ENCODE data around the gene GHDC. TPM values are rescaled to one million over a fixed set of nuclear protein-coding genes. Genes with fewer than 3 reads are reported as not detected.

The GHDC gene
- polyA plus RNA-seq, 1 donor (not counting 4 experiments of a cell fraction or from before 2014, with no cell fraction given), result 2.7 TPM

- Histone ChIP-seq H3K79me2 (ENCODE audit: control insufficient read depth, insufficient read depth, low read length) (no peaks in the 10 kb centered on the region), H4K20me1 (ENCODE audit: control insufficient read depth, extremely low read depth, insufficient read depth, low read length) (no peaks in the 10 kb centered on the region), H3K4me3 (ENCODE audit: control insufficient read depth in 2 of 3, extremely low read depth in 1 of 3, insufficient read depth in 2 of 3, low read depth in 1 of 3, low read length in 3 of 3) (no peak overlapping the region), H3K4me2 (ENCODE audit: control insufficient read depth, extremely low read depth, insufficient read depth, low read depth, low read length) (no peak overlapping the region), H3K9me3 (ENCODE audit: control insufficient read depth, low read depth, low read length) (no peaks in the 10 kb centered on the region), H3K9ac (ENCODE audit: control insufficient read depth, extremely low read depth, insufficient read depth, low read length) (no peak overlapping the region), H3K36me3 (ENCODE audit: control insufficient read depth in 2 of 2, extremely low read depth in 1 of 2, insufficient read depth in 2 of 2, low read length in 2 of 2) (no peaks in the 10 kb centered on the region), H3K27me3 (ENCODE audit: control insufficient read depth, extremely low read depth, insufficient read depth, low read length) (peaks cover 35% of the 10 kb centered on the region), H3K9me1 (ENCODE audit: control insufficient read depth, extremely low read depth, insufficient read depth, low read length) (no peaks in the 10 kb centered on the region), H3K27ac (ENCODE audit: control insufficient read depth, insufficient read depth, low read length) (no peak overlapping the region), H2AFZ (ENCODE audit: control insufficient read depth, low read length) (no peak overlapping the region), H3K4me1 (ENCODE audit: control insufficient read depth, extremely low read depth, insufficient read depth, low read length) (no peaks in the 10 kb centered on the region)
- FAIRE-seq (no peak), DNase-seq (ENCODE audit: low read depth, low spot score) (no peak)
- dilution Hi-C loops (cut with MboI; ENCODE audit: extremely low pct_ligation_motif_present, low sequenced_read_pairs), result no loop called here
- TF ChIP-seq EZH2 (IDR thresholded peaks at IDR 0.05; ENCODE audit: low read length), result no peak
- no peak for TF ChIP-seq CTCF (optimal IDR thresholded peaks at IDR 0.05 in 1 of 3, IDR thresholded peaks at IDR 0.05 in 1 of 3, conservative IDR thresholded peaks at IDR 0.05 in 1 of 3; ENCODE audit: extremely low read depth in 1 of 3, insufficient read depth in 2 of 3, low read length in 3 of 3)
Measured at GRCh38 chr17:42177684-42178083, 16.6 kb downstream of the GHDC start.

GRCh38 chr17:42174126-42174783 is 20.0 kb downstream of the GHDC start:
- no peaks in the 10 kb centered on the region for H3K36me3 ChIP-seq (ENCODE audit: control insufficient read depth in 2 of 2, extremely low read depth in 1 of 2, insufficient read depth in 2 of 2, low read length in 2 of 2)
- H3K4me1 ChIP-seq (ENCODE audit: control insufficient read depth, extremely low read depth, insufficient read depth, low read length), result peaks cover 3% of the 10 kb centered on the region
- dilution Hi-C loops (cut with MboI; ENCODE audit: extremely low pct_ligation_motif_present, low sequenced_read_pairs), result no loop called here
- no peak overlapping the region for H3K27ac ChIP-seq (ENCODE audit: control insufficient read depth, insufficient read depth, low read length)
- no peak overlapping the region for H3K4me2 ChIP-seq (ENCODE audit: control insufficient read depth, extremely low read depth, insufficient read depth, low read depth, low read length)
- no peak for FAIRE-seq
- H2AFZ ChIP-seq (ENCODE audit: control insufficient read depth, low read length), result no peak overlapping the region
- DNase-seq (ENCODE audit: low read depth, low spot score), result no peak
- no peak for TF ChIP-seq CTCF (optimal IDR thresholded peaks at IDR 0.05 in 1 of 3, IDR thresholded peaks at IDR 0.05 in 1 of 3, conservative IDR thresholded peaks at IDR 0.05 in 1 of 3; ENCODE audit: extremely low read depth in 1 of 3, insufficient read depth in 2 of 3, low read length in 3 of 3)
- TF ChIP-seq EZH2 (IDR thresholded peaks at IDR 0.05; ENCODE audit: low read length), result no peak
- no peaks in the 10 kb centered on the region for H3K9me1 ChIP-seq (ENCODE audit: control insufficient read depth, extremely low read depth, insufficient read depth, low read length)
- H3K9me3 ChIP-seq (ENCODE audit: control insufficient read depth, low read depth, low read length), result no peaks in the 10 kb centered on the region
- H4K20me1 ChIP-seq (ENCODE audit: control insufficient read depth, extremely low read depth, insufficient read depth, low read length), result no peaks in the 10 kb centered on the region
- H3K79me2 ChIP-seq (ENCODE audit: control insufficient read depth, insufficient read depth, low read length), result no peaks in the 10 kb centered on the region
- H3K27me3 ChIP-seq (ENCODE audit: control insufficient read depth, extremely low read depth, insufficient read depth, low read length), result peaks cover 20% of the 10 kb centered on the region
- no peak overlapping the region for H3K4me3 ChIP-seq (ENCODE audit: control insufficient read depth in 2 of 3, extremely low read depth in 1 of 3, insufficient read depth in 2 of 3, low read depth in 1 of 3, low read length in 3 of 3)
- H3K9ac ChIP-seq (ENCODE audit: control insufficient read depth, extremely low read depth, insufficient read depth, low read length), result no peak overlapping the region
